PC-9 (cell line): Measurements from ENCODE around the gene HES5. TPM values are rescaled to one million over a fixed set of nuclear protein-coding genes. Genes with fewer than 3 reads are reported as not detected.

Experiments used
- BruUV-seq: library from RNA; stranded (reverse); fragments of 400-500 nt; replicated peaks from 2 replicates; lab custom pipeline; 2021; lab: Mats Ljungman, UMichigan
- CTCF ChIA-PET: fragments of 300-600 bp; sonication (Branson Sonifier 250); formaldehyde crosslinking; loops from one replicate; lab custom pipeline; 2022; ENCODE audit warnings: antibody characterized with exemption; lab: Charles Lee
- POLR2A ChIA-PET: fragments of 300-600 bp; sonication (Branson Sonifier 250); formaldehyde crosslinking; loops from one replicate; lab custom pipeline; 2022; ENCODE audit warnings: antibody characterized with exemption; ENCODE audit not compliant: unreplicated experiment; lab: Charles Lee
- DNase-seq, 2 experiments: peaks; one replicate each; pipeline versions ENCODE4 v3.0.0 to v3.0.0-alpha.2; 2015 to 2022; ENCODE audit warnings: mixed read lengths in 1 of 2
- H2AFZ ChIP-seq: fragments of 200-600 bp; sonication (generic); 2 replicates; pipeline ENCODE4 v1.8.1; 2017; ENCODE audit warnings: antibody characterized with exemption
- H3F3A ChIP-seq: fragments of 200-600 bp; sonication (generic); 2 replicates; pipeline ENCODE4 v1.8.1; 2017; ENCODE audit warnings: antibody characterized with exemption, mild to moderate bottlenecking, low read depth; ENCODE audit not compliant: insufficient read depth
- H3K27ac ChIP-seq: fragments of 200-600 bp; sonication (generic); 2 replicates; pipeline ENCODE4 v1.6.1; 2016; ENCODE audit warnings: mixed run types
- H3K27me3 ChIP-seq: fragments of 200-600 bp; sonication (generic); 2 replicates; pipeline ENCODE4 v1.6.1; 2016; ENCODE audit warnings: low read depth, mixed run types; ENCODE audit not compliant: insufficient read depth
- H3K36me3 ChIP-seq: fragments of 200-600 bp; sonication (generic); 2 replicates; pipeline ENCODE4 v1.6.1; 2016; ENCODE audit warnings: low read depth, mixed run types
- H3K4me1 ChIP-seq: fragments of 200-600 bp; sonication (generic); replicated peaks from 2 replicates; pipeline ENCODE4 v1.6.1; 2016; ENCODE audit warnings: mixed run types; ENCODE audit not compliant: insufficient read depth
- H3K4me2 ChIP-seq: fragments of 200-600 bp; sonication (generic); 2 replicates; pipeline ENCODE4 v1.6.1; 2017; ENCODE audit warnings: mixed run types
- H3K4me3 ChIP-seq: fragments of 200-600 bp; sonication (generic); 2 replicates; pipeline ENCODE4 v1.6.1; 2016; ENCODE audit warnings: mixed run types
- H3K79me2 ChIP-seq: fragments of 200-600 bp; sonication (generic); 2 replicates; pipeline ENCODE4 v1.6.1; 2017; ENCODE audit warnings: low read depth, mixed run types
- H3K9me2 ChIP-seq: fragments of 200-600 bp; sonication (generic); 2 replicates; pipeline ENCODE4 v1.8.1; 2017; ENCODE audit warnings: mild to moderate bottlenecking; ENCODE audit not compliant: insufficient read depth
- H3K9me3 ChIP-seq: fragments of 200-600 bp; sonication (generic); 2 replicates; pipeline ENCODE4 v1.8.1; 2016; ENCODE audit warnings: low read depth; ENCODE audit not compliant: insufficient read depth
- H4K20me1 ChIP-seq: fragments of 200-600 bp; sonication (generic); 2 replicates; pipeline ENCODE4 v1.8.1; 2017; ENCODE audit not compliant: insufficient read depth
- CTCF ChIP-seq: fragments of 200-600 bp; sonication (generic); conservative IDR thresholded peaks from 2 replicates; pipeline ENCODE4 v1.6.1; 2017; ENCODE audit warnings: mixed run types, antibody characterized with exemption, mild to moderate bottlenecking, moderate library complexity
- EZH2 ChIP-seq: fragments of 200-600 bp; sonication (generic); IDR thresholded peaks from 2 replicates; pipeline ENCODE4 v1.8.0; 2017; ENCODE audit warnings: antibody characterized with exemption, low read depth
- intact Hi-C: fragments of 100-400 bp; cut with micrococcal nuclease; formaldehyde crosslinking; loops from one replicate; pipeline ENCODE4 v1.10.0; 2022; ENCODE audit not compliant: unreplicated experiment
- total RNA-seq: library from RNA; stranded (reverse); gene quantifications from 2 replicates; pipeline ENCODE4 v1.2.3, GENCODE V29; 2021

HES5 gene
- total RNA-seq, 1 experiment from 2014 or later: not detected

- Histone ChIP-seq H4K20me1 (no peaks in the 10 kb centered on the region), H3K4me3 (no peak overlapping the region), H3K36me3 (no peaks in the 10 kb centered on the region), H3K4me2 (no peak overlapping the region), H3K9me3 (no peaks in the 10 kb centered on the region), H3F3A (peaks cover 28% of the 10 kb centered on the region; the same call in 1 of the 2 replicates), H3K4me1 (peaks cover 23% of the 10 kb centered on the region), H2AFZ (no peak overlapping the region), H3K27me3 (no peaks in the 10 kb centered on the region), H3K9me2 (no peaks in the 10 kb centered on the region), H3K79me2 (no peaks in the 10 kb centered on the region), H3K27ac (no peak overlapping the region)
- intact Hi-C loops: loop anchor here (10.0 kb wide), 1 partner anchor 102 kb away; no protein-coding TSS in a partner anchor
- no peak for DNase-seq
- CTCF ChIA-PET: no interaction called here
- POLR2A ChIA-PET: no interaction called here
- BruUV-seq: no TSS peak
- TF ChIP-seq CTCF: no peak
- TF ChIP-seq EZH2: no peak
Measured at GRCh38 chr1:2542246-2542915, 12.3 kb upstream of the HES5 start.

GRCh38 chr1:2541619-2542245, 11.7 kb upstream of the HES5 start:
- peaks cover 21% of the 10 kb centered on the region for H3K4me1 ChIP-seq
- no peak overlapping the region for H3K4me3 ChIP-seq
- CTCF ChIA-PET: no interaction called here
- H3K9me2 ChIP-seq: no peaks in the 10 kb centered on the region
- H4K20me1 ChIP-seq: no peaks in the 10 kb centered on the region
- no peak for TF ChIP-seq CTCF
- BruUV-seq: no TSS peak
- no peaks in the 10 kb centered on the region for H3K36me3 ChIP-seq
- intact Hi-C loops: loop anchor here (10.0 kb wide), 1 partner anchor 103 kb away; no protein-coding TSS in a partner anchor
- H3F3A ChIP-seq: peaks cover 24% of the 10 kb centered on the region; the same call in 1 of the 2 replicates
- H3K9me3 ChIP-seq: no peaks in the 10 kb centered on the region
- DNase-seq: peak; percentile 57 to 77
- POLR2A ChIA-PET: interaction anchor here (0.6 kb wide), 1 partner anchor 122 kb away, joined by 10 read pairs; no protein-coding TSS in a partner anchor
- H3K27ac ChIP-seq: no peak overlapping the region
- H2AFZ ChIP-seq: no peak overlapping the region
- H3K27me3 ChIP-seq: no peaks in the 10 kb centered on the region
- H3K4me2 ChIP-seq: peak overlapping the region; percentile 19; the same call in 1 of the 2 replicates
- no peaks in the 10 kb centered on the region for H3K79me2 ChIP-seq

GRCh38 chr1:2540816-2541492, 10.9 kb upstream of the HES5 start:
- H3K4me2 ChIP-seq: peak overlapping the region; percentile 19; the same call in 1 of the 2 replicates
- no peak for DNase-seq
- H3K4me3 ChIP-seq: no peak overlapping the region

More at GRCh38 chr1:2540816-2541492, 10.9 kb upstream of the HES5 start:
- ChIA-PET CTCF (no interaction called here), POLR2A (interaction anchor here (0.6 kb wide), 1 partner anchor 121 kb away, joined by 10 read pairs; no protein-coding TSS in a partner anchor)
- no peaks in the 10 kb centered on the region for H3K9me3 ChIP-seq
- H2AFZ ChIP-seq: no peak overlapping the region
- peaks cover 21% of the 10 kb centered on the region for H3K4me1 ChIP-seq
- peaks cover 24% of the 10 kb centered on the region; the same call in 1 of the 2 replicates for H3F3A ChIP-seq
- H3K27me3 ChIP-seq: no peaks in the 10 kb centered on the region
- no peaks in the 10 kb centered on the region for H4K20me1 ChIP-seq
- no peaks in the 10 kb centered on the region for H3K79me2 ChIP-seq
- H3K9me2 ChIP-seq: no peaks in the 10 kb centered on the region
- intact Hi-C loops: loop anchor here (10.0 kb wide), 1 partner anchor 104 kb away; no protein-coding TSS in a partner anchor
- no peak overlapping the region for H3K27ac ChIP-seq
- no peaks in the 10 kb centered on the region for H3K36me3 ChIP-seq
- TF ChIP-seq CTCF (no peak), EZH2 (no peak)
- no TSS peak for BruUV-seq
